Activated gamma-delta T cell treated with anti-CD3 and anti-CD28 coated beads, Interleukin-2, amount 50 U/mL, for 16 hours (primary cell): ENCODE measurements around the gene HS6ST2.

ENCODE experiments used
- DNase-seq: peaks from one replicate; pipeline ENCODE4 v3.0.0-alpha.2; 2020; ENCODE audit warnings: low read depth

HS6ST2 gene

GRCh38 chrX:132676561-132677186 lies 281.8 kb downstream of the HS6ST2 start:
- no peak for DNase-seq

GRCh38 chrX:132676102-132676501 lies 282.3 kb downstream of the HS6ST2 start:
- no peak for DNase-seq

GRCh38 chrX:132673331-132673730 lies 285.1 kb downstream of the HS6ST2 start:
- no peak for DNase-seq

- DNase-seq, result no peak
Measured at GRCh38 chrX:132671229-132671641, 287.2 kb downstream of the HS6ST2 start.

GRCh38 chrX:132669142-132669541 lies 289.3 kb downstream of the HS6ST2 start:
- no peak for DNase-seq

GRCh38 chrX:132668178-132668577 lies 290.3 kb downstream of the HS6ST2 start:
- no peak for DNase-seq

- no peak for DNase-seq
Measured at GRCh38 chrX:132665676-132666075, 292.8 kb downstream of the HS6ST2 start.

- DNase-seq, result no peak
Measured at GRCh38 chrX:132664273-132664672, 294.2 kb downstream of the HS6ST2 start.

GRCh38 chrX:132662844-132663243 lies 295.6 kb downstream of the HS6ST2 start:
- no peak for DNase-seq

- no peak for DNase-seq
Measured at GRCh38 chrX:132657876-132658275, 300.6 kb downstream of the HS6ST2 start.

GRCh38 chrX:132652871-132653270 lies 305.6 kb downstream of the HS6ST2 start:
- DNase-seq, result no peak

GRCh38 chrX:132651421-132652086 lies 306.9 kb downstream of the HS6ST2 start:
- no peak for DNase-seq

- DNase-seq, result no peak
Measured at GRCh38 chrX:132648895-132649294, 309.5 kb downstream of the HS6ST2 start.

- DNase-seq, result no peak
Measured at GRCh38 chrX:132639446-132639845, 319.0 kb downstream of the HS6ST2 start.

GRCh38 chrX:132638313-132638712 lies 320.1 kb downstream of the HS6ST2 start:
- DNase-seq, result no peak

- no peak for DNase-seq
Measured at GRCh38 chrX:132636080-132636479, 322.3 kb downstream of the HS6ST2 start.

GRCh38 chrX:132634521-132634920 lies 323.9 kb downstream of the HS6ST2 start:
- no peak for DNase-seq

- DNase-seq, result no peak
Measured at GRCh38 chrX:132631579-132632232, 326.7 kb downstream of the HS6ST2 start.

- no peak for DNase-seq
Measured at GRCh38 chrX:132624466-132624865, 334.0 kb downstream of the HS6ST2 start.

- DNase-seq, result no peak
Measured at GRCh38 chrX:132623942-132624341, 334.5 kb downstream of the HS6ST2 start.

- DNase-seq, result no peak
Measured at GRCh38 chrX:132623300-132623699, 335.1 kb downstream of the HS6ST2 start.

- peak; percentile 2 for DNase-seq
Measured at GRCh38 chrX:132622130-132622529, 336.3 kb downstream of the HS6ST2 start.

GRCh38 chrX:132618810-132619209 lies 339.6 kb downstream of the HS6ST2 start:
- DNase-seq, result no peak
